Activated naive CD8-positive, alpha-beta T cell treated with anti-CD3 and anti-CD28 coated beads for 36 hours (primary cell): ENCODE measurements around the gene EIF4H. TPM values are rescaled to one million over a fixed set of nuclear protein-coding genes. Genes with fewer than 3 reads are reported as not detected.

ENCODE experiments used
- DNase-seq: peaks from one replicate; pipeline ENCODE4 v3.0.0; 2021
- H3K27ac Mint-ChIP-seq: one replicate; pipeline ENCODE4 v1.8.0; 2022; ENCODE audit warnings: mild to moderate bottlenecking, moderate library complexity, mixed read lengths
- H3K27me3 Mint-ChIP-seq: one replicate; pipeline ENCODE4 v1.8.0; 2022; ENCODE audit warnings: mild to moderate bottlenecking, mixed read lengths
- H3K36me3 Mint-ChIP-seq: one replicate; pipeline ENCODE4 v1.8.0; 2021; ENCODE audit warnings: mild to moderate bottlenecking, mixed read lengths
- H3K4me1 Mint-ChIP-seq: one replicate; pipeline ENCODE4 v1.8.0; 2021; ENCODE audit warnings: mixed read lengths
- H3K4me3 Mint-ChIP-seq: one replicate; pipeline ENCODE4 v1.8.0; 2022; ENCODE audit warnings: mild to moderate bottlenecking, moderate library complexity, mixed read lengths
- H3K9me3 Mint-ChIP-seq: one replicate; pipeline ENCODE4 v1.8.0; 2022; ENCODE audit warnings: mixed read lengths
- total RNA-seq, 2 experiments: library from RNA; stranded (reverse); gene quantifications; one replicate each; pipeline ENCODE4 v1.2.3, GENCODE V29; 2021

The EIF4H gene
- total RNA-seq, 2 experiments from 2014 or later: 423 to 428 TPM

DNA sequence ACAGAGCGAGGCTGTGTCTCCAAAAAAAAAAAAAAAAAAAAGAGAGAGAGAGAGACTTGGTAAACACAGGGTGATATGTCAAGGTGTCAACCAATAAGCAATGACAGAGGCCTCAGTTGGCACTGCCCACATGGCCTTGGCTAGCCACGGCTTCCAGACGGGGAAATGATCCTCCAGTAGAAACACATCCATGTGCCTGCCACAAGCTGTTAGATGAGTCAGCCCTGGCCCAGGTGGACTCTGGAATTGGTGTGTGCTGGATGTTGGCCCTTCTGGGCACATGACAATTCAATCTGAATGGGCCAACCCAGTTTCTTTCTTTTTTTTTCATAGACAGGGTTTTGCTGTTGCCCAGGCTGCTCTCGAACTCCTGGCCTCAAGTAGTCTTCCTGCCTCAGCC is 66.3 kb downstream of the EIF4H start:
- peaks cover 25% of the 10 kb centered on the region for H3K36me3 Mint-ChIP-seq
- H3K4me3 Mint-ChIP-seq: no peak overlapping the region
- H3K4me1 Mint-ChIP-seq: no peaks in the 10 kb centered on the region

DNA sequence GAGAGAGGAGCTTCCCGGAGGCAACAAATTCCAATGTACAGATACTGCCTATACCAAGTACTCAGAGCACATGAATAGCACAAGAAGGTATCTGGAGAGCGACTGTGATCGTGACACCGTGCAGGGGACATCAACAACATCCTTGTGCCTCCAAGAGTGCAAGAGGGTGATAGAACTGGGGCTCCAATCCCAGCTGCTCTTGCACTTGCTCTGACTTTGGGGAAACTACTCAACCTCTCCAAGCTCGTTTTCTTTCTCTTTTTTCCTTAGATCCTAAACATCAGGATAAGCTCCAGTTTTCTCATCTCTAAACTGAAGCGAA is 67.9 kb downstream of the EIF4H start:
- Mint-ChIP-seq H3K4me1 (peaks cover 1% of the 10 kb centered on the region), H3K27me3 (no peaks in the 10 kb centered on the region), H3K27ac (no peak overlapping the region), H3K9me3 (no peaks in the 10 kb centered on the region), H3K36me3 (peaks cover 27% of the 10 kb centered on the region), H3K4me3 (no peak overlapping the region)
- no peak for DNase-seq

More for the DNA sequence above, 66.3 kb downstream of the EIF4H start:
- DNase-seq: no peak
- no peak overlapping the region for H3K27ac Mint-ChIP-seq
- no peaks in the 10 kb centered on the region for H3K9me3 Mint-ChIP-seq
- no peaks in the 10 kb centered on the region for H3K27me3 Mint-ChIP-seq

DNA sequence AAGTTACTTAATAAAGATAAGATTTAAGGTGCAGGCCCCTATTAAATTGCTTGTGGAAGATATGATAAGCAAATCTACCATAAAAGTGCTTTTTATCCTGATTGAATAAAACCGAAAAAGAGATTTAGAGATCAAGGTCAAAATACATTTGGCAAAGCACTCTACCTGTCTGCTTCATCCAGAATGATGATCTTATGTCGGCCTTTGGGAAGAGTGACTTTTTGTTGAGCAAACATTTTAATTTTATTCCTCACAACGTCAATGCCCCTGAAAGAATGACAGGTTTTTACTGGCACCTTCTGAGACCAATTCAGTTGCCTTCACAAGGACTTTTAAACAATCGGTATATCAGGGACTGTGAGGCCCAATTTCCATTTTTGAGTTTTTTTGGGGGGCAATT is 72.3 kb downstream of the EIF4H start:
- peaks cover 35% of the 10 kb centered on the region for H3K36me3 Mint-ChIP-seq
- H3K4me1 Mint-ChIP-seq: peaks cover 5% of the 10 kb centered on the region
- no peaks in the 10 kb centered on the region for H3K9me3 Mint-ChIP-seq
- no peak for DNase-seq
- no peak overlapping the region for H3K4me3 Mint-ChIP-seq
- no peak overlapping the region for H3K27ac Mint-ChIP-seq
- H3K27me3 Mint-ChIP-seq: no peaks in the 10 kb centered on the region

Other genes with a start within 250 kb of the EIF4H start
- gene ELN, start 146.2 kb upstream of the EIF4H start, total RNA-seq: not detected
- gene LIMK1, start 90.6 kb upstream of the EIF4H start, total RNA-seq: 10 to 100 TPM; 16.9 to 19.5 TPM
- gene LAT2, start 35.6 kb downstream of the EIF4H start, total RNA-seq: 1 to 10 TPM; 2.6 to 3.2 TPM
- gene RFC2, start 80.0 kb downstream of the EIF4H start, total RNA-seq: 100 to 1,000 TPM; 111 to 112 TPM
- gene CLIP2, start 115.1 kb downstream of the EIF4H start, total RNA-seq: under 1 TPM; 0.62 to 0.74 TPM